ENCODE measurements around the gene GREB1. TPM values are rescaled to one million over a fixed set of nuclear protein-coding genes. Genes with fewer than 3 reads are reported as not detected.

Gene GREB1
- total and polyA plus RNA-seq, 2 experiments from 2014 or later, result 5.7 to 6.4 TPM

GRCh38 chr2:11610624-11611242, 76.9 kb downstream of the GREB1 start:
- no peak for DNase-seq (ENCODE audit: low spot score)
- H3K27ac ChIP-seq, result no peak overlapping the region
- 99% methylated on average over 30 of the region's 38 CpGs for WGBS (ENCODE audit: low lambda C conversion rate, missing lambda C conversion rate)
- H3K79me2 ChIP-seq, result no peaks in the 10 kb centered on the region
- H3K9me3 ChIP-seq (ENCODE audit: low read depth), result no peaks in the 10 kb centered on the region
- no peaks in the 10 kb centered on the region for H3K36me3 ChIP-seq (replicated peaks; ENCODE audit: insufficient read depth, low read depth)
- TF ChIP-seq CTCF (IDR thresholded peaks at IDR 0.05; ENCODE audit: poor library complexity) (no peak), EZH2phosphoT487 (IDR thresholded peaks at IDR 0.05; ENCODE audit: low read depth, severe bottlenecking, unreplicated experiment) (no peak), EZH2 (IDR thresholded peaks at IDR 0.05; ENCODE audit: borderline replicate concordance) (no peak)
- H2AFZ ChIP-seq, result no peak overlapping the region
- H4K20me1 ChIP-seq (ENCODE audit: insufficient read depth, poor library complexity, severe bottlenecking), result no peaks in the 10 kb centered on the region
- H3K4me3 ChIP-seq, result no peak overlapping the region
- no peaks in the 10 kb centered on the region for H3K9me2 ChIP-seq (replicated peaks; ENCODE audit: insufficient read depth)
- no peak overlapping the region for H3K4me2 ChIP-seq
- no peaks in the 10 kb centered on the region for H3K27me3 ChIP-seq
- H3K4me1 ChIP-seq (ENCODE audit: insufficient read depth), result no peaks in the 10 kb centered on the region

GRCh38 chr2:11611251-11611650, 77.4 kb downstream of the GREB1 start:
- H3K9me2 ChIP-seq (replicated peaks; ENCODE audit: insufficient read depth), result no peaks in the 10 kb centered on the region
- H3K4me1 ChIP-seq (ENCODE audit: insufficient read depth), result no peaks in the 10 kb centered on the region
- no peak overlapping the region for H3K27ac ChIP-seq
- no peaks in the 10 kb centered on the region for H3K9me3 ChIP-seq (ENCODE audit: low read depth)
- no peak for DNase-seq (ENCODE audit: low spot score)
- no peaks in the 10 kb centered on the region for H4K20me1 ChIP-seq (ENCODE audit: insufficient read depth, poor library complexity, severe bottlenecking)
- H3K27me3 ChIP-seq, result no peaks in the 10 kb centered on the region
- H3K4me3 ChIP-seq, result no peak overlapping the region
- TF ChIP-seq CTCF (IDR thresholded peaks at IDR 0.05; ENCODE audit: poor library complexity) (no peak), EZH2 (IDR thresholded peaks at IDR 0.05; ENCODE audit: borderline replicate concordance) (no peak), EZH2phosphoT487 (IDR thresholded peaks at IDR 0.05; ENCODE audit: low read depth, severe bottlenecking, unreplicated experiment) (no peak)
- WGBS (ENCODE audit: low lambda C conversion rate, missing lambda C conversion rate), result 95% methylated on average over 5 of the region's 5 CpGs
- no peaks in the 10 kb centered on the region for H3K36me3 ChIP-seq (replicated peaks; ENCODE audit: insufficient read depth, low read depth)
- no peak overlapping the region for H2AFZ ChIP-seq
- no peak overlapping the region for H3K4me2 ChIP-seq
- H3K79me2 ChIP-seq, result no peaks in the 10 kb centered on the region

GRCh38 chr2:11612553-11613215, 78.8 kb downstream of the GREB1 start:
- no peak for DNase-seq (ENCODE audit: low spot score)
- Histone ChIP-seq H2AFZ (no peak overlapping the region), H3K4me1 (ENCODE audit: insufficient read depth) (no peaks in the 10 kb centered on the region), H3K9me3 (ENCODE audit: low read depth) (no peaks in the 10 kb centered on the region), H3K36me3 (replicated peaks; ENCODE audit: insufficient read depth, low read depth) (no peaks in the 10 kb centered on the region), H3K27ac (no peak overlapping the region), H4K20me1 (ENCODE audit: insufficient read depth, poor library complexity, severe bottlenecking) (no peaks in the 10 kb centered on the region), H3K4me3 (no peak overlapping the region), H3K79me2 (no peaks in the 10 kb centered on the region), H3K9me2 (replicated peaks; ENCODE audit: insufficient read depth) (no peaks in the 10 kb centered on the region), H3K27me3 (no peaks in the 10 kb centered on the region), H3K4me2 (no peak overlapping the region)
- 94% methylated on average over 20 of the region's 20 CpGs for WGBS (ENCODE audit: low lambda C conversion rate, missing lambda C conversion rate)
- TF ChIP-seq CTCF (IDR thresholded peaks at IDR 0.05; ENCODE audit: poor library complexity) (no peak), EZH2phosphoT487 (IDR thresholded peaks at IDR 0.05; ENCODE audit: low read depth, severe bottlenecking, unreplicated experiment) (no peak), EZH2 (IDR thresholded peaks at IDR 0.05; ENCODE audit: borderline replicate concordance) (no peak)

Data from hepatocyte (in vitro differentiated cells).